HG02884 (cell line): ENCODE results near the gene FBLN7.

ENCODE experiments used
- ATAC-seq: cut with Tn5 transposase; IDR thresholded peaks from one replicate; pipeline ENCODE4 v1.9.1; 2021; ENCODE audit warnings: mild to moderate bottlenecking, moderate library complexity; ENCODE audit not compliant: unreplicated experiment

The FBLN7 gene

GRCh38 chr2:112155331-112156151, 17.4 kb downstream of the FBLN7 start:
- ATAC-seq: no peak

- ATAC-seq: no peak
Observed at GRCh38 chr2:112156152-112156986, 18.2 kb downstream of the FBLN7 start.

GRCh38 chr2:112157472-112157871, 19.3 kb downstream of the FBLN7 start:
- ATAC-seq: no peak

- ATAC-seq: no peak
Observed at GRCh38 chr2:112159454-112159921, 21.3 kb downstream of the FBLN7 start.

- ATAC-seq: no peak
Observed at GRCh38 chr2:112160283-112161250, 22.4 kb downstream of the FBLN7 start.

- no peak for ATAC-seq
Observed at GRCh38 chr2:112161431-112162145, 23.4 kb downstream of the FBLN7 start.

- no peak for ATAC-seq
Observed at GRCh38 chr2:112162341-112162740, 24.2 kb downstream of the FBLN7 start.

GRCh38 chr2:112162956-112163355, 24.8 kb downstream of the FBLN7 start:
- no peak for ATAC-seq

GRCh38 chr2:112163541-112163981, 25.4 kb downstream of the FBLN7 start:
- no peak for ATAC-seq

GRCh38 chr2:112164876-112165275, 26.7 kb downstream of the FBLN7 start:
- no peak for ATAC-seq

- no peak for ATAC-seq
Observed at GRCh38 chr2:112165296-112165695, 27.1 kb downstream of the FBLN7 start.

- ATAC-seq: no peak
Observed at GRCh38 chr2:112166806-112167499, 28.8 kb downstream of the FBLN7 start.

GRCh38 chr2:112168422-112169124, 30.4 kb downstream of the FBLN7 start:
- ATAC-seq: no peak

- ATAC-seq: no peak
Observed at GRCh38 chr2:112170495-112170894, 32.3 kb downstream of the FBLN7 start.

GRCh38 chr2:112173646-112174319, 35.6 kb downstream of the FBLN7 start:
- ATAC-seq: no peak

- ATAC-seq: no peak
Observed at GRCh38 chr2:112174383-112174782, 36.2 kb downstream of the FBLN7 start.

- no peak for ATAC-seq
Observed at GRCh38 chr2:112175333-112175732, 37.1 kb downstream of the FBLN7 start.

GRCh38 chr2:112175958-112176573, 37.9 kb downstream of the FBLN7 start:
- ATAC-seq: no peak
